Measurements from ENCODE around the gene RABL6. TPM values are rescaled to one million over a fixed set of nuclear protein-coding genes. Genes with fewer than 3 reads are reported as not detected.
"Not testable (repeated sequence)": the region's sequence is repeated elsewhere in the genome, so short reads cannot be mapped to it uniquely, and the experiment has no call there.

Gene RABL6
- total RNA-seq, 2 donors from 2014 or later, result 126 to 163 TPM

DNA sequence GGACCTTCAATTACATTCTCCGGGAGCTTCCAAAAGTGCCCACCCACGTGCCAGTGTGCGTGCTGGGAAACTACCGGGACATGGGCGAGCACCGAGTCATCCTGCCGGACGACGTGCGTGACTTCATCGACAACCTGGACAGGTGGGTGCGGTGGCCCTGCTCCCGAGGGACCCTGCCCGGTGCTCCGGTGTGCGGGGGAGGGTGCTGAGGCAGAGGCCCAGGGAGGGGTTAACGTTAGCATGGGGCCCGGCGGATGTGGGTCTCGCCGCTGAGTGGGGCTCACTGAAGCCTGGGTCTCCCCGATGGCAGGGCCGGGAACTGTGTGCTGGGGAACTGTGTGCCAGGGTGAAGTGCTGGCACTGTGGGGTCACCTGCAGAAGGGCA lies 24.0 kb downstream of the RABL6 start:
- no peaks in the 10 kb centered on the region for H3K9me3 ChIP-seq
- no peak for DNase-seq
- no peaks in the 10 kb centered on the region for H3K4me1 ChIP-seq
- peaks cover 20% of the 10 kb centered on the region for H3K36me3 ChIP-seq
- no peak overlapping the region for H3K4me3 ChIP-seq
- H3K27ac ChIP-seq, result no peak overlapping the region
- H3K27me3 ChIP-seq, result no peaks in the 10 kb centered on the region
- intact Hi-C loops (cut with DNase I), result no loop called here
- no peak overlapping the region for H3K9ac ChIP-seq (ENCODE audit: low read depth in 2 of 2, low read length in 2 of 2)
- TF ChIP-seq, protein P1, sequence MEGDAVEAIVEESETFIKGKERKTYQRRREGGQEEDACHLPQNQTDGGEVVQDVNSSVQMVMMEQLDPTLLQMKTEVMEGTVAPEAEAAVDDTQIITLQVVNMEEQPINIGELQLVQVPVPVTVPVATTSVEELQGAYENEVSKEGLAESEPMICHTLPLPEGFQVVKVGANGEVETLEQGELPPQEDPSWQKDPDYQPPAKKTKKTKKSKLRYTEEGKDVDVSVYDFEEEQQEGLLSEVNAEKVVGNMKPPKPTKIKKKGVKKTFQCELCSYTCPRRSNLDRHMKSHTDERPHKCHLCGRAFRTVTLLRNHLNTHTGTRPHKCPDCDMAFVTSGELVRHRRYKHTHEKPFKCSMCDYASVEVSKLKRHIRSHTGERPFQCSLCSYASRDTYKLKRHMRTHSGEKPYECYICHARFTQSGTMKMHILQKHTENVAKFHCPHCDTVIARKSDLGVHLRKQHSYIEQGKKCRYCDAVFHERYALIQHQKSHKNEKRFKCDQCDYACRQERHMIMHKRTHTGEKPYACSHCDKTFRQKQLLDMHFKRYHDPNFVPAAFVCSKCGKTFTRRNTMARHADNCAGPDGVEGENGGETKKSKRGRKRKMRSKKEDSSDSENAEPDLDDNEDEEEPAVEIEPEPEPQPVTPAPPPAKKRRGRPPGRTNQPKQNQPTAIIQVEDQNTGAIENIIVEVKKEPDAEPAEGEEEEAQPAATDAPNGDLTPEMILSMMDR (IDR thresholded peaks at IDR 0.05), result no peak

DNA sequence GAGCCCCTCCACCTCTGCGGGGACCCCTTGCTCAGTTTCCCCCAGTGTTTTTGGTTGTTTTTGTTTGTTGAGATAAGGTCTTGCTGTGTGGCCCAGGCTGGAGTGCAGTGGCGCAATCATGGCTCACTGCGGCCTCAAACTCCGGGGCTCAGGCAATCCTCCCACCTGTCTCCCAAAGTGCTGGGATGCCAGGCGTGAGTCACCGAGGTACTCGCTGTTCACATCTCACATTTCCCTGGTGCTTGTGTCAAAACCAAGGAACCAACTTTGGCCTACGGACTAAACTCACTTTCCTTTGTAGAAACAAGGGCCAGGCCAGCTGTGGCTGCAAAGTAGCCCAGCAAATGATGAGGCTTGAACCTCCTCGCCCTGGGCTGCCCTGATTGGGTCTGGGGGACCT lies 24.8 kb downstream of the RABL6 start:
- no peaks in the 10 kb centered on the region for H3K9me3 ChIP-seq
- no peak overlapping the region for H3K27ac ChIP-seq
- intact Hi-C loops (cut with DNase I), result no loop called here
- no peaks in the 10 kb centered on the region for H3K4me1 ChIP-seq
- TF ChIP-seq, protein P1 (IDR thresholded peaks at IDR 0.05), result no peak
- peaks cover 20% of the 10 kb centered on the region for H3K36me3 ChIP-seq
- no peaks in the 10 kb centered on the region for H3K27me3 ChIP-seq
- H3K4me3 ChIP-seq, result no peak overlapping the region
- DNase-seq, result no peak
- H3K9ac ChIP-seq (ENCODE audit: low read depth in 2 of 2, low read length in 2 of 2), result no peak overlapping the region

DNA sequence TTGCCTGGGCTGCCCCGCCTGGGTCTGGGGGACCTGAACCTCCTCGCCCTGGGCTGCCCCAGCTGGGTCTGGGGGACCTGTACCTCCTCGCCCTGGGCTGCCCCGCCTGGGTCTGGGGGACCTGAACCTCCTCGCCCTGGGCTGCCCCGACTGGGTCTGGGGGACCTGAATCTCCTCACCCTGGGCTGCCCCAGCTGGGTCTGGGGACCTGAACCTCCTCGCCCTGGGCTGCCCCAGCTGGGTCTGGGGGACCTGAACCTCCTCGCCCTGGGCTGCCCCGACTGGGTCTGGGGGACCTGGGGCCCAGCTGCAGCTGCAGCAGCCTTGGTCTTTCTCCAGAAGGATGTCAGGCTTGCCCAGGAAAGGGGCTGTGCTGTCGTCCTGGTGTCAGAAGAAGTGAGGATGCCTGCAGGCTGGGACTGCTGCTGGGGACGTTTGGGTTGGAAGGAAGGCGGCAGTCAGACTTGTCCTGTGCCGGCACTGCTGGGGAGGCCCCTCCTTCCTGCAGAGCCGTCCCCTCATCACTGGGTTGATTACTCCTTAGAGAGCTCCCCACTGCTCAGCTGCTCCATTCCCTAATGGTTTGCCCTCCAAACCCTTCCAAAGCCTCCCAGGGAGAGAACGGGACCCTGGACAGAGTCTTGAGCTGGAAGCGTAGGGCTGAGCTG lies 25.8 kb downstream of the RABL6 start:
- H3K9me3 ChIP-seq, DNase-seq: not testable (repeated sequence)

DNA sequence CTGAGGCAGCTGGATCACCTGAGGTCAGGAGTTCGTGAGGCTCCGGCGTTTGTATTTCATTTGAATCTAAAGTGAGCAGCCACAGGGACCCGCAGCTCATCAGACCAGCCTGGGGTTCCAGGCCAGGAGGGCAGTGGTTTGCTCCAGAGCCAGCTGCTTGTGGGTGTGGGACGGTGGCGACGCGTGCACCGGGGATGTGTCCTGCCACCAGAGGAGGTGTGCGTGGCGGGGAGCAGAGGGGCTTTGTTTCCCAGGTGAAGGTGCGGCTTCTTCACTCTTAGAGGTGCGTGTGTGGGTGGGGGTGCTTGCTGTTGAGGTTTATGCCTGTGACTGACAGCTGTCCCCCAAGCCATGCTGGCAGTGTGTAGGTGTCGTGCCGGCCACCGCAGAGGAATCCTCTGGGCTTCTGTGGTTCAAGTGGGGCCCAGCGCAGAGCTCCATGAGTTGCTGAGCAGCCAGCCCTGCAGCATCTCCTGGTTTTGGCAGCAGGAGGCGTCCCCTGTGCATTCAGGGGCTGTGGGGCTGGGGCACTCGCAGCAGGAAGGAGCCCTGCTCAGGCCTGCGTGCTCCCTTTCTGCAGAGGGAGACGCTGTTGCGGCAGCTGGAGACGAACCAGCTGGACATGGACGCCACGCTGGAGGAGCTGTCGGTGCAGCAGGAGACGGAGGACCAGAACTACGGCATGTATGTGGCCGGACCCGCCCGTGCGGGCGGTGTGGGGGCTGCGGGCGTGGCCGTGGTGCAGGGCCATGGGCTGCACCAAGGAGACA lies 27.6 kb downstream of the RABL6 start:
- DNase-seq, result no peak
- TF ChIP-seq, protein P1 (IDR thresholded peaks at IDR 0.05), result no peak
- H3K27ac ChIP-seq, result no peak overlapping the region
- intact Hi-C loops (cut with DNase I), result no loop called here
- no peak overlapping the region for H3K4me3 ChIP-seq
- no peaks in the 10 kb centered on the region for H3K9me3 ChIP-seq
- H3K36me3 ChIP-seq, result peaks cover 11% of the 10 kb centered on the region
- H3K4me1 ChIP-seq, result peaks cover 5% of the 10 kb centered on the region
- H3K27me3 ChIP-seq, result no peaks in the 10 kb centered on the region
- no peak overlapping the region for H3K9ac ChIP-seq (ENCODE audit: low read depth in 2 of 2, low read length in 2 of 2)

More for the DNA sequence above, 25.8 kb downstream of the RABL6 start:
- H3K4me3 ChIP-seq; H3K4me1 ChIP-seq; H3K9ac ChIP-seq (ENCODE audit: low read depth in 2 of 2, low read length in 2 of 2); H3K27ac ChIP-seq; H3K27me3 ChIP-seq; intact Hi-C loops (cut with DNase I): not testable (repeated sequence)
- H3K36me3 ChIP-seq, result peaks cover 20% of the 10 kb centered on the region

DNA sequence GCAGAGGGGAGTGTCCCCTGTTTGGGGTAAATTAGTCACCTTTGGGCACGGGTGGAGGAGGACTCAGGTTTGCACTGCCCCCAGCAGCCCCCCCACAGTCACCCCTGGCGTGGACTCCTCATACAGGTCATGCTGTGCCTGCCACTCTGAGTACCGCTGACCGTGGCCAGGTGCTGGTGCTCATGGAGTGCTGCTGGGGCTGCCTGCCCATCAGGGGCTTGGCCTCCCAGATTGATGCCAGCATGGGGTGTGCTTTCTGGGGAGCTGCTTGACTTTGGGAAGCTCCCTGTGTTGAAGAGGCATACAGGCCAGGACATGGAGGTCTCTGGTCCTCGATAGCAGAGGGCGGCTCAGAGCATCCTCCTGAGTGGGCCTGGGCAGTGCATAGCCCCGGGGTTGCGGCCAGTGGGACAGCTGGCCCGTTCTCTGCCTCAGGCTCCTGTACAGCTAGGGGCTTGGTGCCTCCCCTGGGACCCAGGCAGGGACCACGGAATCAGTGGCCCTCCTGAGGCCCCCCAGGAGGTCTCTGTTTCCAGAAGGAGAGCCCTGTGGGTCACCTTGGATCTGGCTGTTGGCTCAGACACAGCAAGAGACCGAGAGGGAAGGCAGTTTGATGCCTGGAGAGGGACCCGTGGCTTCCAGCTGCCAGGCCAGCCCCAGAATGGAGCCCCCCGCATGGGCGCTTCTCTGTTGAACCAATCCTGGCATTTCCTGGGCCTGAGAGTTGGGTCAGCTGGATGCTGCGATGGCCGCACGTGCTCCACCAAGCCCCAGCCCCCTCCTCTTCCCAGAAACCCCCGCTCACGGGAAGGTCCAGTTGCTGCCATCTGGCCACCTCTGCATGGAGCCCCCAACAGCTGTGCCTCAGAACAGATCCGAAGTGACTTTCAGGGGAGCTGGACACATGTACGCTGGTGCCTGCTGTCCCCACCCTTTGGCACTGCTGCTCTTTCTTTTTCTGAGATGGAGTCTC lies 28.5 kb downstream of the RABL6 start:
- TF ChIP-seq, protein P1 (IDR thresholded peaks at IDR 0.05), result no peak
- Histone ChIP-seq H3K4me1 (peaks cover 9% of the 10 kb centered on the region), H3K36me3 (peaks cover 8% of the 10 kb centered on the region), H3K9ac (ENCODE audit: low read depth in 2 of 2, low read length in 2 of 2) (no peak overlapping the region), H3K9me3 (no peaks in the 10 kb centered on the region), H3K27ac (no peak overlapping the region), H3K4me3 (no peak overlapping the region), H3K27me3 (no peaks in the 10 kb centered on the region)
- no peak for DNase-seq
- intact Hi-C loops (cut with DNase I), result no loop called here
